ENCODE measurements around the gene MAP3K5.

- TF ChIP-seq CTCF (IDR thresholded peaks at IDR 0.05) (no peak), POLR2AphosphoS5 (IDR thresholded peaks at IDR 0.05) (no peak), POLR2A (IDR thresholded peaks at IDR 0.05) (no peak)
These were observed 70.8 kb downstream of the MAP3K5 start for GRCh38 chr6:136721467-136721866.
